ENCODE results near the gene KIAA0825. TPM values are rescaled to one million over a fixed set of nuclear protein-coding genes. Genes with fewer than 3 reads are reported as not detected.

KIAA0825 gene
- total RNA-seq, 1 donor from 2014 or later = 2.9 TPM

DNA sequence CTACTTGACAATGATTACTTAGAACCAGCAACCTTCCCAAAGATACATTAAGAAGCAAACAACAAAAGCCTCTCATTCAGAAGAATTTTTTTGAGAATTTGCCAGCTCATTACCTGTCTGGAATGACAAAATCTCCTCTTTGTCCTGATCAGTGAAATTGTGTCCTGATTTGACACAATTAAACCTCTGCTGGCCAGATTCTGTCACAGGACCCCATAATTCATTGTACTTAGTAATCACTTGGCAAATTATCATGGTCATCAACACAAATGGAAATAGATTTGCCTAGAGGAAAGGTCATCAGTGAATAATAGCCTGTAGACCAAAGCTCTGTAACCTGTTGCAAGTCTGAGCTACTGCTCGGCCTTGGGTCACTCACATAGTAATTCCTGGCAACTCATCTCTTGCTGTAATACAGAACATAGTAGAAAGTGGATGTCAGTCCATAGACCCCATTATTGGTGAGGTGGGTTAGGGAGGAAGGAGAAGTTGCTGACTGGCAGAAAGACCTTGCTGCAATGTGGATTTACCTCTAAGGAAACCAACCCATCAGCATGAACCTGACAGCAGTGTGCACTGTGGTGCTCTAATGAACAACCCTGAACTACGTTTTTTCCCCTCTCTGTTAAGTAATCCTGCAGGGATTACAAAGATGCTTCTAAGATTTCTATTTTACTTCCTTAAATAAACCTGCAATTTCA lies 370.1 kb downstream of the KIAA0825 start:
- no peak for DNase-seq (ENCODE audit: low read depth)

DNA sequence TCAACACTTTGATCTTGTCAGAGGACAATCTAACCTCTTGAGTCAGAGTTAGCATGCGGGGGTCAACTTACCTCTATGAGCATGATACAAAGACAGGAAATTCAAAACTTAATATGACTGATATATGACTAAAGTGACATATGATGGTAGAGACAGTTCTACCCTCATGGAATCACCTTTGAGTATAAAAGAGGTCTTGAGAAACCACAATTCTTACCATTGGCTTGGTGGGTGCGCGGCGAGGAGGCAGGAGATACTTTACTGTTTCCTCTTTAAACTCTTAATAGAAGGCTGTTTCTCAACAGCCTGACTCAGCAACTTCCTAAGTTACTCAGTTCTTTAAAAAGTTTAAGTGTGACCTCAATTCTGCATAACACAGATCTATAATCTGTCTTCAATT lies 372.8 kb downstream of the KIAA0825 start:
- no peak for DNase-seq (ENCODE audit: low read depth)

DNA sequence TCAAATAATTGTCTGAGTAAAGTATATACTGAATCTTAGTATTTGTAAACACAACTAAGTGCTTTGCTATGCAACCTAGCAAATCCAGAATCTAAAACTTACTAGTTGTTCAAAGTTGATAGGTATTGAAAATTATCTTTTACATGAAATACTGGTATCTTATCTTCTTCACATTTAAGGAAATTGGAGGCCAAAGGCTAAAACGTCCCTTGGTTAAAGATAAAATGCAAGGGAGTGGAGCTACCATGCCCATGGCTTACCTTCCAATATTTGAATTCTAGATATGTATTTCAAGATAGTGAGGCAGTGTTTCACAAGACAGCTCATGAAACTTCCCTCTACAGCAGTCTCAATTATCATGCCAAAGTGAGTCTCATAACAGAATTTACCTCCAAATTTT lies 373.5 kb downstream of the KIAA0825 start:
- no peak for DNase-seq (ENCODE audit: low read depth)

DNA sequence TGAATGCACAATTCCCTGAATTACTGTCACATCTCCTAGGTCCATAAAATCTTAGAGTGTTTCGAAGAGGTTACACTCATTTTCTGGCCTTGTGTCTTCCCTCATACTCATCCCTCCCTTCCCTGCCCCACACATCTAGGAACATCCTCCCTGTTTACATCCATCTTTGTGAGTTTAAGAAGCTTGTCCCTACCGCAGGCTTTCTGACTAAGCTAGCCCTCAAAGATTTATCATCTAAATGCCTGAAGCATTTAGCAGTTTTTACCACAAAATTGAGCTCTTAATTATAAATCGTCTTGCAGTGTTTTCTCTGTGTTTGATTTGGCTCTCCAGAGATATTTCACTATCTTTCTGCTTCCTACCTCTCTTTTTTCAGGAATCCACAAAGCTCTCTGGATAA lies 374.8 kb downstream of the KIAA0825 start:
- no peak for DNase-seq (ENCODE audit: low read depth)

DNA sequence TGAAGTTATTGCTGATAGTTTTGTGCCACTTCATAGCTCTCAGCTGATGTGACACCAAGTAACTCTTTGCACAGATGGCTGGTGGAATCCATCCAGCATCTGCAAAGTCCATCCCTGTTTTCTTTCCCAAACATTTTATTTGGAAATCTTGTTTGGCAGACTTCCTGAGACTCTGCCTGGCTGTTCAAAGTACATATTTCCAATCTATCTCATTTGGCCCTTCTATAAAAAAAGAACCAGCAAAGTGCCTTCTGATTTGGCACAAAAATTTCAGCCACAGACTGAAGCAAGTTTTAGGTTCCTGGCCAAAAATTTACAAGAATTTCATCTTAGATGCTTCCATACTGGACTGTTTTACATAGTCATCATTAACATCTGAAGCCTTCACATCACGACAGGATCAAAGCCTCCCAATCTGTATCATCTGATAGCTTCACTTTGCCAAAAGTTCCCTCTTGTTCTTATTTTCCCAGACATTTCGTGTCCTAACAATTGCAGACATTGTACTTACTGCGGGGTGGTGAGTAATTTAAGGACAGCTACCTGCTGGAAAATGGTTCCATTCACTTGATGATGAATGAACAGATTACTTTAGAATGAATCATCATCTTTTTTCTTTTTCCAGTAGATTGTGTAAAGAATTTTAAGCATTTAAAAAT lies 377.3 kb downstream of the KIAA0825 start:
- peak; percentile 56 for DNase-seq (ENCODE audit: low read depth)

DNA sequence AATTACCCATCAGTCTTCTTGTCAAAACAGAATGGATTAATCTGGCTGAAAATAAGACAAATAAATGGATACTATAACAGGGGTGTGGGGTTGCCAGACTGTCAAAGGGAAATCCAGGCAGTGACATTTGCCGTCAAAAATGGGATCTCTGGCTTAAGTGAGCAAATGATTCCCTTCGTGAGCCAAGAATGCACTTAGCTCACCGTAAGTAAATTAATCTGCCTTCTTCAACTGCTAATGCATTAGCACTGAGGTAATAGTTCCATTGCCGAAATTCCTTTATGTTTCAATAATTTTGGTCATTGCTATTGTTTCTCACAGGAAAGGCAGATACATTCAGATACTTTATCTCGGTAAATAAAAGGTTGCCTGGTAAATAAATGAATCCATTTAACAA lies 377.8 kb downstream of the KIAA0825 start:
- DNase-seq (ENCODE audit: low read depth) = peak; percentile 10

DNA sequence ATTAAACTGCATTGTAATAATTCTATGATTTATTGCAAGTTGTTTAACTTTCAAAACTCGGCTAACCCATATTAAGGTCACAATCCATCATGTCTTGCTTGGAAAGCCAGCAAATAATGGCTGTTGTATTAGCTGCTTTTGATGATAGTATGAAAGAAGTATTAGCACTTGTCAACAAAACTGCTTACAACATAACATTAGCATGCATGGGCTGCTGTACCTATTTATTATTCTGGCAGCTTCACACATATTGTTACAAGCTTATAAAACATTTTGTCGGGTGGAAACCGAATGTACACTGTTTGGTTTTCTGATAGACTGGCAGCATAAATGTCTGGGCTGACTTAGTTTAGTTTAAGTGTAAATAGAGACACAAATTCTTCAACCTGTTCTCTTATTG lies 378.3 kb downstream of the KIAA0825 start:
- DNase-seq (ENCODE audit: low read depth) = no peak

DNA sequence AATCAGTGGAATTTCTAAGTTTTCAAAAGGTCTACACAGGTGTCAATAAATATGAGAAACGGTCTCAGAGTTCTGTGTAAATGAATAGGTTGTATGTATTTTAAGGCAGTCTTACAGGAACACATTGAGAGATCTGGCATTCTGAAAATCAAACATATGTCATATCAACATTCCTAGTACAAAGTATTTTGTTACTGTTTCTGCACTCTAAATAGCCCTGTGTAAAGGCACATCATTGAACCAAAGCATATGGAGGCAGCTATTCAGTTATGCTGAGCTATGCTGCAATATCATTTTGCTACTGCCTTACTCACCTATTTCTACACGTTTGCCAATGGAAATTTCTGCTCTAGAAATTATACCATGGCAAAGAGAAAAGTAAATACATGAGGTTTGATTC lies 379.1 kb downstream of the KIAA0825 start:
- DNase-seq (ENCODE audit: low read depth) = no peak

DNA sequence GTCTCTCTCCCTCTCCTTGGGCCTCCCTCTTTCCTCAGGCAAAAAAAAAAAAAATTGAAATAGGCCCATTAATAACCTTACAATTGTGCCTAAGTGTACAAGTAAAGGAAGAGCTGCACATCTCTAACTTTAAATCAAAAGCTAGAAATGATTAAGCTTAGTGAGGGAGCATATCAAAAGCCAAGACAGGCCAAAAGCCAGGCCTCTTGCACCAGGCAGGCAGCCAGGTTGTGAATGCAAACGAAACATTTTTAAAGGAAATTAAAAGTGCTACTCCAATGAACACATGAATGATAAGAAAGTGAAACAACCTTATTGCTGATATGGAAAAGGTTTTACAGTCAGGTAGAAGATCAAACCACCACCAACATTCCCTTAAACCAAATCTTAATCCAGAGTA lies 383.4 kb downstream of the KIAA0825 start:
- DNase-seq (ENCODE audit: low read depth) = no peak

DNA sequence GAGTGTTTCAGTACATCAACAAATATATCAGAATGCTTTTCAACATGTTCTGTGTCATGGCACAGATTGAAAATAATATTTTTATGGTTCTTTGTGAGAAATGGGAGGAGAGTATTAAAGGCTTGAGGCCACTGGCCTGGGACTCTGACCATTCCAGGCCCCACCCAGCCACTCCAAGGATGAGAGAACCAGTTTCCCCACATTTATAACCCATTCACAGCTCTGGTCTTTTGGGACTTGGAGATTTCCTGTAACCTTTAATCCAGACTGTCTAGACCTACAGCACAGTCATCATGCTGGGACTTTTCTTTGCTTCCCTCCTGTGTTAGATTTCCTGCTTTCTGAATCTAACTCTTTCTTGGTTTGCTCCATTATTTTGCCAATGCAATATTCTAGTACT lies 389.6 kb downstream of the KIAA0825 start:
- no peak for DNase-seq (ENCODE audit: low read depth)

DNA sequence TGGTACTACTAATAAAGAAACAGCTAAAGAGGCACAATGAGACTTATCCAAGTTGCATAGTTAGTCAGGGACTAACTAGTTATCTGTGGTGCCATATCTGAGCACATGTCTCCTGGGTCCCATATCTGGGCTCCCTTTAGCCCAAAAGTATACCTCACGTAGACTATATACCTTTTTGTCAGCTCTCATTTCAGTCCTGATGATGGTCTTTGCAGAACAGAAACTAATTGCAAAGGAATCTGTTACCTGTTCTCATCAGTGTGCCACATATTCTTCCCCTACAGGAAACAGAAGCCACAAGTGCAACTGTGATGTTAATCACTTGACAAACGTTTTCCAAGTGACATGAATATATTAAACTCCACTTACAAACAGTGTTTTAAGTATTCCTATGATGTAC lies 395.2 kb downstream of the KIAA0825 start:
- DNase-seq (ENCODE audit: low read depth) = no peak

DNA sequence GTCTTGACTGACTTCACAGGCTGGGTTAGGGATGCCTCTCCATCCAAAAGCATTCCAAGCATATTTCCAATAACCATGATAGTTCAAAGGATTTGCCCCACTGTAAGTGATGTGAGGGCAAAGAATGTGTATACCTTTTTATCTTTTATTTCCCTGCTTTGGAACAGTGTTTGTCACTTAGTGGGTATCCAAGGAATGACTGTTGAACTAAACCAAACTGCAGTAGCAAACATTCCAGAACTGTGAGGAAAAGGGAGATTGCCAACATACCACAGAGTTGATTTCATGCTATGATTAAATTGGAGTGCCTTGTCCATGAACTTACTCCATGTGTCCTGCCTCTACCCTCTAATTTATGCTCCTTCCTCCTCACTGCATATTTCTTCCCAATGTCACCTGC lies 400.0 kb downstream of the KIAA0825 start:
- DNase-seq (ENCODE audit: low read depth) = peak; percentile 68

DNA sequence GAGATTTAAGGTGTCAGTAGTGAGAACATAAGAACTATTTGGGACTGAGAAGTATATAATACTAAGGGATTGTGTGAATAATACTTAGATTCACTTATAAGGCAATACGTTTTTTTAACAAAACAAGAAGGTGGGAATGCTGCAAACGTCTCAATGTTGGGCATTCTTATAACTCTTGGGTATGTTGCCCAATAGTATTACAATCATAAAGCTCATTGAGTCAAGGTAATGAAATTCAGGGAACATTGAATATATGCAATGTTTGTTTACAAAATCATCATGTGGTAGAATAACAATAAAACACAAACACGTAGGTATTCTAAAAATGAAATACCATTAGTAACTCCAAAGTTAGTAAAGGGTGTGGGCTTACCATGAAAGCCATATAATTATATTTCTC lies 400.7 kb downstream of the KIAA0825 start:
- DNase-seq (ENCODE audit: low read depth) = no peak

DNA sequence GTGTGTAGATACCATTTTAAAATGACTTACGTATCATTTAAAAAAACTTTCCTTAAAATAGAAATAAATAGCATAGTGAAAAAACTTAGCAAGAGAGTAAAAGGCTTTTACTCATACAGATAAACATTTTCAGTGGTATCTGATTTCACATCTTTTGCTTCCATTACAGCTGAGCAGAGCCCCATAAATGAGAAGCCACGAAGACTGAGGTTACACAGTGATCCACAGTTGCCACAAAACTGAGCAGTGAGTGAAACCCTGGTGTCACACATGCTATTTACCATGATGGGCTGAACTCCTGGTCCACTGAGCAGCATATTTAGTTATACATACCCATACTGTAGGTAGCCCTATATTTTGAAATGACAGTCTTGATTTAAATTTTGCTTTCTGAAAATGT lies 401.2 kb downstream of the KIAA0825 start:
- DNase-seq (ENCODE audit: low read depth) = peak; percentile 55

DNA sequence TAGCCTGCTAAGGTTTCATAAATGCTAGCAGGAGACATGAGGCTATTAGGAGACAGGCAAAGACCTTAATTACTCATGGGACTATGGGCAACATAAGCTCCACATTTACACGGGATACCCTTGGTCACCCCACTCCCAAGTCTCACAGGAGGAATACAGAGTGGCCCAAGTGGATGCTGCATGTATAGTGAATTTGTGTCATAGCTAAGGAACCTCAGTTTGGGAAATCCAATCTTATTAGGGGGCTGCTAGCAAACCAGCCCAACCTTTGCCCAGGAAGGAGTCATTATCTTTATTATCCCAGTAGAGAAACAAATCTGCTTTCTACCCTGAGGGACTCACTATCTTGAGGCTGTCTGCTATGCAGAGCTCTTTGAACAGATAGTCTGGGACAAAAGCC lies 405.9 kb downstream of the KIAA0825 start:
- no peak for DNase-seq (ENCODE audit: low read depth)

DNA sequence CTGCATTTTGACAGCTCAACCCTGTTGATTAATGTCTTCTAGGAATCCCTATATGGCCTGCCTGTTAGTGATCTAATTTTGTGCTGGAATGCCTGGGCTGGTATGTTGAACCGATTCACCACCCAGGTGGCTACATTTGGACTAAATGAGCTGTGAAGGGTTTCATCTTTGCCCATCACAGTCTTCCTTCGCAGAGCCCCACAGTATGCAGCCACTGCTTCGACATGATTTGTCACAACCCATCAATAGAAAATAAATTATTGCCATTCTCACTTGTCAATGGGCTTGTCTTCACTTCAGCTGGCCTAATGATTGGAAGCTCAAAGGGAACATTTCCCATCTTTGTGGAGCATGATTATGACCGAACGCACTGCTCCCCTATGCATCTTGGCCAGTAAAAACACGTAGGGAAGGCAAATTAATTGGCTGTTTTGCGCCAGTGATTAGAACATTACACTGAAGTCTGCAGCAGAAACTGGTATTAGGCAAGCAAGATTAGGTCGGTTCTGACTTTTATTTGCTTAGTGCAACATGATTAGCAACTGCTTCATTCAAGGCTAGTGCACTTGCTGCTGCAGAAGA lies 408.5 kb downstream of the KIAA0825 start:
- no peak for DNase-seq (ENCODE audit: low read depth)

DNA sequence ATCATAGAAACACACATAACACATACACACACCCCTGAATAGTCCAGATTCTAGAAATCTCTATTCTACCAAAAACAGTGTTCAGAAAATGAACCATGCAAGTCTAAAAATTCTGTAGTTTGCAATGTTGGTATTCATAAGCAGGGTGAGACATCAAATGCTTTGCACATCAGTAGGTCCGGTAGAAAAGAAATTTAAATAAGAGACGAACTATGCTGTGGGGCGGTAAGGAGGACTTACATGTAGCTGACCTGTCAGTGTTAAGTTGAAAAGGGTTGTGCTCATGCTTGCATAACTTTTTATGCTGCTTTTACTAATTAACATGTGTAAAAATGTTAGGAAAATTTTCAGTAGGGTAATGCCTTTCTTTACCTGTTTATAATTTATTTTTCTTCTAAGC lies 409.1 kb downstream of the KIAA0825 start:
- DNase-seq (ENCODE audit: low read depth) = no peak

DNA sequence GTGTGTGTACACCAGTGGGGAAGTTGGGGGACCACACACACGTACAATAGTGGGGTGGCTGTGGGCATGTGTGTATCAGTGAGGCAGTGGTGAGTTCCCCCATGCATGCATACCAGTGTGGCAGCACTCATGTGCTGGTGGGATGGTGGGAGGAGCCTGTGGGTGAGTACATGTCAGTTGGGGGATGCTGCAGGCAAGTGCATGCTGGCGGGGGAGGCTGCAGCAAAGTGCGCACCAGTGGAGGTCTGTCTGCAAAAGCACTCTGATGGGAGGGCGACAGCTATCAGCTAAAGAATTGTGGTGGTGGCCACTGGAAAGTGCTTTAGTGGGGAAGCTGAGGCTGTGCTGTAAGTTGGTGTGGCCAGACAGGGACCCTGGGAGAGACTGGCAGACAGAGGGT lies 418.8 kb downstream of the KIAA0825 start:
- no peak for DNase-seq (ENCODE audit: low read depth)

DNA sequence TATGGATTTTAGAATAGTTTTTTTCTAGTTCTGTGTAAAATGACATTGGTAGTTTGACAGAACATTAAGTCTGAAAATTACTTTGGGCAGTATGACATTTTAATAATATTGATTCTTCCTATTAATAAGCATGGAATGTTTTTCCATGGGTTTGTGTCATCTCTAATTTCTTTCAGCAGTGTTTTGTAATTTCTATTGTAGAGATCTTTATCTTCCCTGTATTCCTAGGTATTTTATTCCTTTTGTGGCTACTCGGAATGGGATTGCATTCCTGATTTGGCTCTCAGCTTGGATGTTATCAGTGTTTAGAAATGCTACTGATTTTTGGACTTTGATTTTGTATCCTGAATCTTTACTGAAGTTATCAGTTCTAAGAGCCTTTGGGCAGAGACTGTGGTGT lies 420.4 kb downstream of the KIAA0825 start:
- no peak for DNase-seq (ENCODE audit: low read depth)

DNA sequence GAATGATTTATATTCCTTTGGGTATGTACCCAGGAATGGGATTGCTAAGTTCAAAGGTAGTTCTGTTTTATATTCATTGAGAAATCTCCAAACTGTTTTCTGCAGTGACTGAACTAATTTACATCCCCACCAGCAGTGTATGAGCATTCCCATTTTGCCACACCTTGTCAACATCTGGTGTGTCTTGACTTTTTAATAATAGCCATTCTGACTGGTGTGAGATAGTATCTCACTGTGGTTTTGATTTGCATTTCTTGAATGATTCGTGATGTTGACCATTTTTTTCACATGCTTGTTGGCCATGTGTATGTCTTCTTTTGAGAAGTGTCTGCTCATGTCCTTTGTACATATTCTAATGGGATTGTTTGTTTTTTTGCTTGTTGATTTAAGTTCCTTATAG lies 421.5 kb downstream of the KIAA0825 start:
- DNase-seq (ENCODE audit: low read depth) = no peak

DNA sequence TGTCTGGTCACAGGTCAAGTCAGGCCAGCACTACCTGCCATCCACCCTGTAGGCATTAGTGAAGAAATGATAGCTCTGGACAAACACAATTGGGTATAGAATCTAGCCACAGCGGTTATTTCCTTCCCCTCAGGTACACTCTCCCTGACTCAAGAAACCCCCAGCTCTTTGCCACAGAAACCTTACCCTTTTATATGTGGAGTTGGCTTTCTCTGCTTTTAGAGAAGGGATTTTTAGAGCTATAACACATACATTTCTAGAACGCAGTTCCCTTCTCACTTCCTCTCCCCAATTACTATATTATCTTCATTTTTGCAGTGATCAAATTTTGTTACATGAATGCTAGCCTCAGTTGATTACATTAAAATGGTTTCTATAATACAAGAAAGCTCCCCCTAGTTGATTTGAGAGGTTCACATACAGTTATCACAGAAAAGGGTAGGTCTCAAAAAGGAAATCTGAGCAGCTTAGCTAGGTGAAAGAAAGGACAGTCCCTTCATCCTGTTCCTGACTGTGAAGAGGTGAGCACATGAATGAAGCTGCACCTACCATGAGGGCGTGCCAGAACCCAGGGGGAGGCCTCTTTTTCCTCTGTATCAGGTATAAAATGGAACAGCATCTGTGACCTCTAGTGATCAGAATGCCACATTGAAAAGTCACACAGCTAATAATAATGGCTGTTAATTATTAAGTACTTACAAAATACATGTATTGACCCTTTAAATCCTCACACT lies 425.6 kb downstream of the KIAA0825 start:
- DNase-seq (ENCODE audit: low read depth) = no peak

DNA sequence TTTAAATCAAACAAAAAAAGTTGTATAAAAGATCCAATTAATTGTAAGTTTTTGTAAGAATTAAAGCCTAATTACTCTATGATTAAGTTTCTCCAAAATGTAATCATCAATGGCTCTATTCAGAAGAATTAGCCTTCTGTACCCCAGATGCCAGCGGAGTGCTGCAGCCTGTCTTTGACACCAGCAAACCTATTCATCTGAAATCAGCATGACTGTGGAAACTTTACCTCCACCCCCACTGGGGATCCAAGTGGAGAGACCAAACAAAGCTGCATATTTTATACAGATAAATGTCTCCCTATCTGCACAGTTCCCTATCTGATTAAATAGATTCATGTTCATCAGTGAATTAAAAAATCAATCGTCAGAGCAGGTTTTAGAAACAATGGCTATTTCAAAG lies 426.8 kb downstream of the KIAA0825 start:
- DNase-seq (ENCODE audit: low read depth) = no peak
